ENCODE measurements around the gene CCDC17.

DNA sequence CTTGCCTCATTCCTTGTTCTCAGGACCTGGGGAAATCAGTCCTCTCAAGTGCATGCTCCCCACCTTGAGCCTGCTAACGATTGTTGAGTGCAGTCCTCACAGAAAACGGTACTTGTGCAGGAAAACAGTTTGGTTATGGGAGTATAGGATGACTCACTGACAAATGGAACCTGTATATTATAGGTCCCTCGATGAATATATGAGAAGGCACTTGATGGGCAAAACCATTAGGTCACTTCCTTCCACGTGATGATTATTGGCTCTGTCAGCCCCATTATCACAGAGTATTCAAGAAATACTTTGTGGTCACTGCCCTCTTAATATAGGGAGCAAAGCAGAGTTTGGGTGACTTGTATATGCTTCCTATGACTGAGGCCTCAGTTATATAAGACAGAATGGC, 6.2 kb downstream of the CCDC17 start:
- TF ChIP-seq POLR2A (IDR thresholded peaks at IDR 0.05), result no peak
- TF ChIP-seq, protein P1, sequence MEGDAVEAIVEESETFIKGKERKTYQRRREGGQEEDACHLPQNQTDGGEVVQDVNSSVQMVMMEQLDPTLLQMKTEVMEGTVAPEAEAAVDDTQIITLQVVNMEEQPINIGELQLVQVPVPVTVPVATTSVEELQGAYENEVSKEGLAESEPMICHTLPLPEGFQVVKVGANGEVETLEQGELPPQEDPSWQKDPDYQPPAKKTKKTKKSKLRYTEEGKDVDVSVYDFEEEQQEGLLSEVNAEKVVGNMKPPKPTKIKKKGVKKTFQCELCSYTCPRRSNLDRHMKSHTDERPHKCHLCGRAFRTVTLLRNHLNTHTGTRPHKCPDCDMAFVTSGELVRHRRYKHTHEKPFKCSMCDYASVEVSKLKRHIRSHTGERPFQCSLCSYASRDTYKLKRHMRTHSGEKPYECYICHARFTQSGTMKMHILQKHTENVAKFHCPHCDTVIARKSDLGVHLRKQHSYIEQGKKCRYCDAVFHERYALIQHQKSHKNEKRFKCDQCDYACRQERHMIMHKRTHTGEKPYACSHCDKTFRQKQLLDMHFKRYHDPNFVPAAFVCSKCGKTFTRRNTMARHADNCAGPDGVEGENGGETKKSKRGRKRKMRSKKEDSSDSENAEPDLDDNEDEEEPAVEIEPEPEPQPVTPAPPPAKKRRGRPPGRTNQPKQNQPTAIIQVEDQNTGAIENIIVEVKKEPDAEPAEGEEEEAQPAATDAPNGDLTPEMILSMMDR (IDR thresholded peaks at IDR 0.05), result no peak
